H1 (cell line): Measurements from ENCODE around the gene MEMO1. TPM values are rescaled to one million over a fixed set of nuclear protein-coding genes. Genes with fewer than 3 reads are reported as not detected.

Experiments
- CTCF ChIA-PET: fragments of 300-600 bp; sonication (Branson Sonifier 250); formaldehyde crosslinking; loops from one replicate; lab custom pipeline; 2021; ENCODE audit not compliant: partially characterized antibody; lab: Charles Lee
- POLR2A ChIA-PET: fragments of 300-600 bp; sonication (Branson Sonifier 250); formaldehyde crosslinking; loops from one replicate; lab custom pipeline; 2021; ENCODE audit warnings: inconsistent platforms; ENCODE audit not compliant: partially characterized antibody; lab: Charles Lee
- DNase-seq, 2 experiments: peaks; one replicate each; pipeline versions ENCODE4 v3.0.0 to v3.0.0-alpha.2; 2010 to 2022; ENCODE audit warnings: low spot score in 2 of 2, low read depth in 1 of 2, mixed read lengths in 1 of 2
- FAIRE-seq: peaks from 2 replicates; lab custom pipeline; 2011; peaks lifted over from hg19 to GRCh38; lab: Jason Lieb, UNC
- H2AFZ ChIP-seq: 2 replicates; pipeline ENCODE4 v1.8.1; 2012; ENCODE audit warnings: low read length, inconsistent platforms
- H2AK5ac ChIP-seq: 2 replicates; pipeline ENCODE4 v1.6.1; 2013; ENCODE audit warnings: low read depth, low read length
- H2BK120ac ChIP-seq: replicated peaks from 2 replicates; pipeline ENCODE3; 2013; ENCODE audit warnings: low read depth, low read length, inconsistent platforms
- H2BK12ac ChIP-seq: 2 replicates; pipeline ENCODE4 v1.6.1; 2013; ENCODE audit warnings: low read depth, low read length
- H2BK15ac ChIP-seq: 2 replicates; pipeline ENCODE4 v1.6.1; 2013; ENCODE audit warnings: low read length
- H2BK20ac ChIP-seq: 2 replicates; pipeline ENCODE4 v1.6.1; 2013; ENCODE audit warnings: low read length
- H2BK5ac ChIP-seq: 2 replicates; pipeline ENCODE4 v1.6.1; 2013; ENCODE audit warnings: low read depth, low read length
- H3K14ac ChIP-seq: 2 replicates; pipeline ENCODE4 v1.6.1; 2013; ENCODE audit warnings: inconsistent platforms; ENCODE audit not compliant: insufficient read length
- H3K18ac ChIP-seq: 2 replicates; pipeline ENCODE4 v1.6.1; 2013; ENCODE audit warnings: low read length; ENCODE audit errors: extremely low read depth
- H3K23ac ChIP-seq: 2 replicates; pipeline ENCODE4 v1.6.1; 2013; ENCODE audit warnings: inconsistent platforms; ENCODE audit not compliant: insufficient read length
- H3K23me2 ChIP-seq: 2 replicates; pipeline ENCODE4 v1.6.1; 2013; ENCODE audit warnings: low read depth, low read length
- H3K27ac ChIP-seq: 2 replicates; pipeline ENCODE4 v1.6.1; 2011; ENCODE audit warnings: low read depth, low read length, inconsistent platforms
- H3K27me3 ChIP-seq, 4 experiments: replicated peaks in 1 of 4; 1 replicate in 1 of 4; 2 replicates in 3 of 4; pipeline versions ENCODE4 v1.6.1 to v1.8.1; 2011 to 2013; ENCODE audit warnings: low read length in 3 of 4, mild to moderate bottlenecking in 3 of 4, inconsistent platforms in 2 of 4, mixed read lengths in 2 of 4, moderate library complexity in 1 of 4; ENCODE audit not compliant: control insufficient read depth in 3 of 4, insufficient read depth in 3 of 4; ENCODE audit errors: extremely low read depth in 1 of 4
- H3K36me3 ChIP-seq, 4 experiments: 2 replicates each; pipeline versions ENCODE4 v1.6.1 to v1.8.1; 2011 to 2013; ENCODE audit warnings: mild to moderate bottlenecking in 4 of 4, low read length in 3 of 4, moderate library complexity in 2 of 4, control low read depth in 1 of 4, inconsistent platforms in 1 of 4; ENCODE audit not compliant: insufficient read depth in 4 of 4, control insufficient read depth in 2 of 4
- H3K4ac ChIP-seq: replicated peaks from 2 replicates; pipeline ENCODE3; 2013; ENCODE audit warnings: low read length, low read depth, mixed read lengths, inconsistent platforms; ENCODE audit not compliant: insufficient read length
- H3K4me1 ChIP-seq, 4 experiments: replicated peaks in 1 of 4; 1 replicate in 1 of 4; 2 replicates in 3 of 4; pipeline versions ENCODE4 v1.6.1 to v1.8.1; 2011 to 2013; ENCODE audit warnings: low read length in 3 of 4, inconsistent platforms in 2 of 4, mixed read lengths in 1 of 4; ENCODE audit not compliant: insufficient read depth in 4 of 4, control insufficient read depth in 3 of 4
- H3K4me2 ChIP-seq, 2 experiments: 2 replicates each; pipeline versions ENCODE4 v1.6.1 to v1.8.1; 2011 to 2013; ENCODE audit warnings: low read depth in 2 of 2, low read length in 2 of 2, control low read depth in 1 of 2, inconsistent platforms in 1 of 2, mild to moderate bottlenecking in 1 of 2; ENCODE audit not compliant: insufficient read depth in 1 of 2
- H3K4me3 ChIP-seq, 4 experiments: fragments of 200-600, 300-600 bp in 1 of 4; sonication (generic), shearing (Covaris generic), sonication (Bioruptor Twin) in 1 of 4; 2 replicates each; pipeline versions ENCODE4 v1.5.1 to v1.8.1; 2011 to 2016; ENCODE audit warnings: low read length in 4 of 4, low read depth in 3 of 4, control low read depth in 2 of 4, inconsistent platforms in 2 of 4, mild to moderate bottlenecking in 2 of 4, mixed read lengths in 1 of 4, moderate library complexity in 1 of 4; ENCODE audit not compliant: insufficient read depth in 2 of 4; ENCODE audit errors: extremely low read depth in 1 of 4
- H3K56ac ChIP-seq: replicated peaks from 2 replicates; pipeline ENCODE3; 2013; ENCODE audit warnings: low read depth, mild to moderate bottlenecking, mixed read lengths, low read length, inconsistent platforms; ENCODE audit not compliant: insufficient read length
- H3K79me1 ChIP-seq: 2 replicates; pipeline ENCODE4 v1.6.1; 2013; ENCODE audit warnings: low read depth, low read length, control low read depth
- H3K79me2 ChIP-seq, 2 experiments: 2 replicates each; pipeline versions ENCODE4 v1.6.1 to v1.8.1; 2012 to 2013; ENCODE audit warnings: low read length in 2 of 2, mild to moderate bottlenecking in 2 of 2, inconsistent platforms in 1 of 2; ENCODE audit not compliant: insufficient read depth in 2 of 2, control insufficient read depth in 1 of 2
- H3K9ac ChIP-seq, 4 experiments: replicated peaks in 1 of 4; 1 replicate in 1 of 4; 2 replicates in 3 of 4; pipeline versions ENCODE4 v1.6.1 to v1.8.1; 2011 to 2013; ENCODE audit warnings: low read depth in 3 of 4, low read length in 3 of 4, control low read depth in 2 of 4, mild to moderate bottlenecking in 2 of 4, moderate library complexity in 2 of 4, inconsistent platforms in 1 of 4; ENCODE audit errors: extremely low read depth in 1 of 4
- H3K9me3 ChIP-seq, 2 experiments: 2 replicates each; pipeline versions ENCODE4 v1.6.1 to v1.8.1; 2012 to 2013; ENCODE audit warnings: mild to moderate bottlenecking in 2 of 2, moderate library complexity in 2 of 2, control low read depth in 1 of 2, inconsistent platforms in 1 of 2, low read depth in 1 of 2, low read length in 1 of 2, mixed read lengths in 1 of 2; ENCODE audit not compliant: insufficient read depth in 2 of 2
- H4K20me1 ChIP-seq, 2 experiments: replicated peaks in 1 of 2; 2 replicates each; pipeline versions ENCODE3 to v1.8.1; 2011 to 2013; ENCODE audit warnings: inconsistent platforms in 2 of 2, low read length in 2 of 2, mild to moderate bottlenecking in 1 of 2; ENCODE audit not compliant: insufficient read depth in 2 of 2, control insufficient read depth in 1 of 2
- H4K5ac ChIP-seq: 2 replicates; pipeline ENCODE4 v1.6.1; 2013; ENCODE audit warnings: low read length, low read depth, mixed read lengths, inconsistent platforms; ENCODE audit not compliant: insufficient read length
- H4K8ac ChIP-seq: 2 replicates; pipeline ENCODE4 v1.8.0; 2013; ENCODE audit warnings: mild to moderate bottlenecking, moderate library complexity, low read length, inconsistent platforms; ENCODE audit not compliant: insufficient read depth; ENCODE audit errors: extremely low read depth
- H4K91ac ChIP-seq: replicated peaks from 2 replicates; pipeline ENCODE3; 2013; ENCODE audit warnings: low read length, mixed read lengths, inconsistent platforms; ENCODE audit not compliant: insufficient read length
- BRCA1 ChIP-seq: IDR thresholded peaks from 2 replicates; pipeline ENCODE4 v1.6.1; 2012; ENCODE audit warnings: low read depth, low read length, improper control_type of control experiment
- CHD1 ChIP-seq: IDR thresholded peaks from 2 replicates; pipeline ENCODE4 v1.6.1; 2012; ENCODE audit warnings: low read depth, low read length, improper control_type of control experiment
- CHD2 ChIP-seq: IDR thresholded peaks from 2 replicates; pipeline ENCODE4 v1.6.1; 2012; ENCODE audit warnings: low read length, improper control_type of control experiment
- E2F6 ChIP-seq: IDR thresholded peaks from 2 replicates; pipeline ENCODE4 v1.6.1; 2012; ENCODE audit warnings: inconsistent platforms
- EGR1 ChIP-seq: IDR thresholded peaks from 2 replicates; pipeline ENCODE4 v1.6.1; 2011; ENCODE audit warnings: low read depth, low read length, borderline replicate concordance
- GABPA ChIP-seq: IDR thresholded peaks from 2 replicates; pipeline ENCODE4 v1.6.1; 2011; ENCODE audit warnings: mild to moderate bottlenecking, low read length, moderate library complexity, borderline replicate concordance; ENCODE audit not compliant: insufficient read depth
- GTF2F1 ChIP-seq: IDR thresholded peaks from 2 replicates; pipeline ENCODE4 v1.6.1; 2012; ENCODE audit warnings: low read depth, low read length, improper control_type of control experiment, borderline replicate concordance
- HDAC2 ChIP-seq, 2 experiments: fragments of 300-600 bp in 1 of 2; sonication (generic) in 1 of 2; IDR thresholded peaks; 2 replicates each; pipeline ENCODE4 v1.6.1; 2011 to 2012; ENCODE audit warnings: low read depth in 2 of 2, low read length in 2 of 2, mild to moderate bottlenecking in 2 of 2, moderate library complexity in 2 of 2, borderline replicate concordance in 1 of 2, inconsistent platforms in 1 of 2
- HDAC6 ChIP-seq: IDR thresholded peaks from one replicate; pipeline ENCODE4 v1.7.1; 2012; ENCODE audit warnings: low read depth, mild to moderate bottlenecking, inconsistent platforms, low read length, moderate library complexity
- POLR2AphosphoS5 ChIP-seq: IDR thresholded peaks from 2 replicates; pipeline ENCODE4 v1.6.1; 2011; ENCODE audit warnings: low read depth, low read length
- RAD21 ChIP-seq, 2 experiments: IDR thresholded peaks in 1 of 2; conservative IDR thresholded peaks in 1 of 2; 2 replicates each; pipeline ENCODE4 v1.6.1; 2011; ENCODE audit warnings: low read depth in 2 of 2, low read length in 2 of 2, improper control_type of control experiment in 1 of 2, inconsistent platforms in 1 of 2, mild to moderate bottlenecking in 1 of 2, moderate library complexity in 1 of 2
- RFX5 ChIP-seq: IDR thresholded peaks from 2 replicates; pipeline ENCODE4 v1.6.1; 2011; ENCODE audit warnings: low read depth, low read length, improper control_type of control experiment, borderline replicate concordance
- RNF2 ChIP-seq: fragments of 200-900, 300-1000 bp; sonication (generic); IDR thresholded peaks from 2 replicates; pipeline ENCODE4 v1.7.1; 2016; ENCODE audit warnings: borderline replicate concordance, low read depth, mild to moderate bottlenecking, antibody characterized with exemption, low read length; ENCODE audit not compliant: poor library complexity, severe bottlenecking; ENCODE audit errors: missing control alignments
- WGBS, 2 experiments: shearing (Covaris generic) in 1 of 2; methylation state at CpG; one replicate each; pipeline versions ENCODE4 v1.1.6 to v1.1.7; 2013 to 2015; ENCODE audit warnings: low lambda C conversion rate in 2 of 2, mixed read lengths in 2 of 2, inconsistent platforms in 1 of 2, low coverage in 1 of 2, missing lambda C conversion rate in 1 of 2; ENCODE audit not compliant: insufficient replicate concordance in 2 of 2, insufficient coverage in 1 of 2, insufficient read length in 1 of 2; ENCODE audit errors: extremely low coverage in 1 of 2, missing lambda C conversion rate in 1 of 2; 5-methylcytosine and 5-hydroxymethylcytosine counted together
- polyA plus RNA-seq, 7 experiments: library from polyadenylated mRNA; depleted of rRNA in 3 of 7; stranded (reverse) in 5 of 7; unstranded in 2 of 7; fragments of >200 nt in 5 of 7; fragments of 200-250 nt in 2 of 7; gene quantifications; 1 replicate in 5 of 7; 2 replicates in 1 of 7; 4 replicates in 1 of 7; pipeline versions ENCODE4 v1.2.1 to v1.2.3, GENCODE V29; 2011 to 2013; ENCODE audit warnings: missing spikeins in 2 of 7, mixed read lengths in 2 of 7
- total RNA-seq: library from RNA; stranded (reverse); fragmentation: NEBNext Ultra II Directional; extraction: Animal tissue kit (Norgen Biotek cat#: 25700); gene quantifications from 2 replicates; pipeline ENCODE4 v1.2.1, GENCODE V29; 2021

MEMO1 gene
- total and polyA plus RNA-seq, 2 of the 8 experiments (the other 6 are each of a cell fraction or from before 2014, with no cell fraction given), result 26.9 to 54.7 TPM

DNA sequence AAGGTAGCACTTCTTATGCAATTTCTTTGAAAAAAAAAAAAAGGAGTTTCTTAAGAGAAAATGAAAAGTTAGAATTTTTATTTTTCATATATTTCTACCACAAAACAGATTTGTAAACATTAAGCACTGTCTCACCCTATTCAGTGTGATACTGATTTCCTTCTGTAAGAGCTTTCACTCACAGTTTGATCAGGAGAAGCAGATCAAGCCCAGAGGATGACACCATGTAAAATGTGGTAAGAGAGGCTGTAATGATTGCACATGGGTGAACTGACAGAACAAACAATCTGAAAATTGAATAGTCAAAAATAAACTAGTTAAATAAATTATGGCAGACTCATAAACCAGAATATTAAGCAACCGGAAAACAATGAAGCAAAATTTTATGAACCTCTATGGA is 54.5 kb downstream of the MEMO1 start:
- 81% methylated on average over 1 of the region's 1 CpG; no CpG with 5 or more reads in 1 of the 2 experiments for WGBS, 2 experiments
- H3K56ac ChIP-seq, result no peak overlapping the region
- no peaks in the 10 kb centered on the region for H3K23me2 ChIP-seq
- H3K23ac ChIP-seq, result no peak overlapping the region
- H2BK12ac ChIP-seq, result no peak overlapping the region
- H2BK20ac ChIP-seq, result no peak overlapping the region
- no peak overlapping the region for H2AFZ ChIP-seq
- H3K14ac ChIP-seq, result no peak overlapping the region
- CTCF ChIA-PET, result no interaction called here
- H3K4ac ChIP-seq, result no peak overlapping the region
- H3K27ac ChIP-seq, result no peak overlapping the region
- no peak overlapping the region for H3K4me2 ChIP-seq
- no peak overlapping the region for H4K8ac ChIP-seq
- no peak overlapping the region for H2BK15ac ChIP-seq
- no peaks in the 10 kb centered on the region for H3K4me1 ChIP-seq
- no peaks in the 10 kb centered on the region; the same call in 1 of the 2 replicates for H3K79me1 ChIP-seq
- FAIRE-seq (no peak), DNase-seq (no peak)
- H2AK5ac ChIP-seq, result no peak overlapping the region
- POLR2A ChIA-PET, result interaction anchor here (0.5 kb wide), 1 partner anchor 64 kb away, joined by 3 read pairs; no protein-coding TSS in a partner anchor
- H4K20me1 ChIP-seq, result peaks cover 0 to 1% of the 10 kb centered on the region in 2 experiments
- no peak overlapping the region for H3K18ac ChIP-seq
- H3K9me3 ChIP-seq, result no peaks in the 10 kb centered on the region
- no peak overlapping the region for H2BK5ac ChIP-seq
- H3K27me3 ChIP-seq, result no peaks in the 10 kb centered on the region
- peaks cover 0 to 58% of the 10 kb centered on the region in 2 experiments; a peak in 2 of 4 replicates for H3K79me2 ChIP-seq
- no peak overlapping the region for H2BK120ac ChIP-seq
- H4K5ac ChIP-seq, result no peak overlapping the region
- no peaks in the 10 kb centered on the region for H3K36me3 ChIP-seq
- H3K9ac ChIP-seq, result no peak overlapping the region
- no peak overlapping the region for H4K91ac ChIP-seq
- H3K4me3 ChIP-seq, result no peak overlapping the region
- TF ChIP-seq POLR2AphosphoS5, result no peak
- no peak for TF ChIP-seq CHD1
- TF ChIP-seq E2F6, result no peak
- no peak for TF ChIP-seq HDAC6
- TF ChIP-seq RFX5, result no peak
- no peak for TF ChIP-seq GABPA
- no peak for TF ChIP-seq BRCA1
- no peak for TF ChIP-seq GTF2F1
- TF ChIP-seq EGR1, result no peak
- no peak for TF ChIP-seq CHD2
- TF ChIP-seq RAD21 (IDR thresholded peaks at IDR 0.05 in 1 of 2, conservative IDR thresholded peaks at IDR 0.05 in 1 of 2; ENCODE audit: low read depth in 2 of 2, low read length in 2 of 2), result no peak
- no peak for TF ChIP-seq HDAC2 (IDR thresholded peaks at IDR 0.05; ENCODE audit: borderline replicate concordance in 1 of 2, low read depth in 2 of 2, low read length in 2 of 2)
- no peak for TF ChIP-seq RNF2
